ENCODE measurements around the gene EZR. TPM values are rescaled to one million over a fixed set of nuclear protein-coding genes. Genes with fewer than 3 reads are reported as not detected.

Gene EZR
- total RNA-seq, 1 donor from 2014 or later, result 254 TPM

GRCh38 chr6:158801655-158802294, 17.4 kb downstream of the EZR start:
- Histone ChIP-seq H3K36me3 (no peaks in the 10 kb centered on the region), H3K4me1 (peaks cover 89% of the 10 kb centered on the region), H3K4me3 (no peak overlapping the region), H3K9me3 (no peaks in the 10 kb centered on the region), H3K27ac (peak overlapping the region; percentile 27), H3K27me3 (ENCODE audit: low read depth) (no peaks in the 10 kb centered on the region)
- intact Hi-C loops (cut with DNase I), result no loop called here
- ATAC-seq (peak in 1 of 2 donors; percentile 1), DNase-seq (no peak)
- TF ChIP-seq CTCF (IDR thresholded peaks at IDR 0.05), result no peak

GRCh38 chr6:158799051-158799792, 19.9 kb downstream of the EZR start:
- H3K4me1 ChIP-seq, result peaks cover 98% of the 10 kb centered on the region
- no peak for DNase-seq
- ATAC-seq, result peak; percentile 40

GRCh38 chr6:158798311-158798710, 20.9 kb downstream of the EZR start:
- no peak for DNase-seq
- Histone ChIP-seq H3K27ac (peak overlapping the region; percentile 12), H3K4me3 (no peak overlapping the region), H3K36me3 (no peaks in the 10 kb centered on the region), H3K4me1 (peaks cover 96% of the 10 kb centered on the region), H3K27me3 (ENCODE audit: low read depth) (no peaks in the 10 kb centered on the region), H3K9me3 (no peaks in the 10 kb centered on the region)
- ATAC-seq, result no peak
- intact Hi-C loops (cut with DNase I), result no loop called here
- TF ChIP-seq CTCF (IDR thresholded peaks at IDR 0.05), result no peak

More at GRCh38 chr6:158799051-158799792, 19.9 kb downstream of the EZR start:
- Histone ChIP-seq H3K27ac (peak overlapping the region; percentile 12), H3K36me3 (no peaks in the 10 kb centered on the region), H3K27me3 (ENCODE audit: low read depth) (no peaks in the 10 kb centered on the region), H3K4me3 (no peak overlapping the region), H3K9me3 (no peaks in the 10 kb centered on the region)
- TF ChIP-seq CTCF (IDR thresholded peaks at IDR 0.05), result no peak
- intact Hi-C loops (cut with DNase I), result no loop called here

- intact Hi-C loops (cut with DNase I), result no loop called here
- Histone ChIP-seq H3K9me3 (no peaks in the 10 kb centered on the region), H3K27ac (peak overlapping the region; percentile 12), H3K4me1 (peaks cover 96% of the 10 kb centered on the region), H3K36me3 (no peaks in the 10 kb centered on the region), H3K4me3 (no peak overlapping the region), H3K27me3 (ENCODE audit: low read depth) (no peaks in the 10 kb centered on the region)
- no peak for TF ChIP-seq CTCF (IDR thresholded peaks at IDR 0.05)
- no peak for DNase-seq
- ATAC-seq, result no peak
These were observed 21.5 kb downstream of the EZR start for GRCh38 chr6:158797331-158798310.

GRCh38 chr6:158796353-158796752, 22.8 kb downstream of the EZR start:
- Histone ChIP-seq H3K9me3 (no peaks in the 10 kb centered on the region), H3K27me3 (ENCODE audit: low read depth) (no peaks in the 10 kb centered on the region), H3K4me3 (no peak overlapping the region), H3K36me3 (no peaks in the 10 kb centered on the region), H3K4me1 (peaks cover 94% of the 10 kb centered on the region), H3K27ac (peak overlapping the region; percentile 5)
- TF ChIP-seq CTCF (IDR thresholded peaks at IDR 0.05), result no peak
- intact Hi-C loops (cut with DNase I), result no loop called here
- ATAC-seq (no peak), DNase-seq (no peak)

All from lower lobe of right lung (tissue), 2 donors.